Activated CD4-positive, alpha-beta T cell treated with anti-CD3 and anti-CD28 coated beads, Interleukin-10, Interleukin-2, amounts not matched to agents 100 ng/mL and 50 ng/mL, durations not matched to agents 16 hours and 8 hours (primary cell): ENCODE data around the gene SLC25A10.
A peak's percentile ranks its signal among the peaks of the same experiment; 100 is the strongest.

ENCODE experiments used
- DNase-seq: peaks from one replicate; pipeline ENCODE4 v3.0.0-alpha.2; 2020

The SLC25A10 gene, protein sequence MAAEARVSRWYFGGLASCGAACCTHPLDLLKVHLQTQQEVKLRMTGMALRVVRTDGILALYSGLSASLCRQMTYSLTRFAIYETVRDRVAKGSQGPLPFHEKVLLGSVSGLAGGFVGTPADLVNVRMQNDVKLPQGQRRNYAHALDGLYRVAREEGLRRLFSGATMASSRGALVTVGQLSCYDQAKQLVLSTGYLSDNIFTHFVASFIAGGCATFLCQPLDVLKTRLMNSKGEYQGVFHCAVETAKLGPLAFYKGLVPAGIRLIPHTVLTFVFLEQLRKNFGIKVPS

DNA sequence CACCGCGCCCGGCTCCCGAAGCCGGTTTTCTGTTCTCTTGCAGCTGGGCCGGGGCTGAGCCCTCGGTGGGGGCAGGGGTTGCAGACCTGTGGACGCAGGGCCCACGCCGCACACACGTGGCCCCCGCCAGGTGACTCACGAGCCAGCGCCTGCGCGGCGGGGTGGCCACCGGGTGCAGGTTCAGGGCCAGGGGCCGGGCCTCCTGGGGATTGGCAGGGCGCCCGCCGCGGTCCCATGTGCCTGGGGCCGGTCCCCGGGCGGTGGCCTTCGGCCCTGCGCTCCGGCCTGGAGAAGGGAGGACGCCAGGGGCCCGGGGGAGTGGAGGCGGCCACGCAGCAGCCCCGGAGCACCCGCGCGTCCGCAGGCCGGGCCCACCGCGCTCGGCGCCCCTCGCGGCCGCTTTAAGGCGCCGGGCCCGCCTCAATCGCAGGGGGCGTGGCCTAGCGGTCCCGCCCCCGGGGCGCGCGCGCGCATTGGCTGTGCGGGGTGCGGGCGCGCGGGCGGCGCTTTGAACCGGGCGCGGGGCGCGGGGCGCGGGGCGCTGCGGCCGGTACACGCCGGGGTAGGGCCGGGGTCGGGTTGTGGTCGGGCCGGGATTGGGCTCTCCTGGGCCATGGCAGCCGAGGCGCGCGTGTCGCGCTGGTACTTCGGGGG is at the start of gene SLC25A10:
Gene SLC25A10 (plus strand): TSS at position 471 of the 654 bp plus-strand sequence. CDS start 143 bp downstream, at position 614.
- peak; percentile 90 for DNase-seq

DNA sequence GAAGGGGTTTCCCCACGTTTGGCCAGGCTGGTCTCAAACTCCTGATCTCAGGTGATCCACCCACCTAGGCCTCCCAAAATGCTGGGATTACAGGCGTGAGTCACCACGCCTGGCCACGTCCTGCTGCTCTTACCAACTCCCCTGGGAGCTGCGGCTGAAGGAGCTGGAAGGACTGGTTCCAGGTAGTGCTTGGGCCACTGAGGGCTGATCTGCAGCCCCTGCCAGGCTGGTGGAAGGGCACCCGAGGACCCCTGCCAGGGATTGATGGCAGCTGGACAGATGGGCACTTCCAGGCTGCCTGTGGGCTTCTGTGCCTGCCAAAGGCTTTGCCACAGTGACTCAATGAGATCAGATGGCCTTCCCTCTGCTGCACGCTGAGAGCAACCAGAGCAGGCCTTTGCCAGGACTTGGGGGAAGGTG is 48.0 kb upstream of the SLC25A10 start:
- DNase-seq = peak; percentile 27

DNA sequence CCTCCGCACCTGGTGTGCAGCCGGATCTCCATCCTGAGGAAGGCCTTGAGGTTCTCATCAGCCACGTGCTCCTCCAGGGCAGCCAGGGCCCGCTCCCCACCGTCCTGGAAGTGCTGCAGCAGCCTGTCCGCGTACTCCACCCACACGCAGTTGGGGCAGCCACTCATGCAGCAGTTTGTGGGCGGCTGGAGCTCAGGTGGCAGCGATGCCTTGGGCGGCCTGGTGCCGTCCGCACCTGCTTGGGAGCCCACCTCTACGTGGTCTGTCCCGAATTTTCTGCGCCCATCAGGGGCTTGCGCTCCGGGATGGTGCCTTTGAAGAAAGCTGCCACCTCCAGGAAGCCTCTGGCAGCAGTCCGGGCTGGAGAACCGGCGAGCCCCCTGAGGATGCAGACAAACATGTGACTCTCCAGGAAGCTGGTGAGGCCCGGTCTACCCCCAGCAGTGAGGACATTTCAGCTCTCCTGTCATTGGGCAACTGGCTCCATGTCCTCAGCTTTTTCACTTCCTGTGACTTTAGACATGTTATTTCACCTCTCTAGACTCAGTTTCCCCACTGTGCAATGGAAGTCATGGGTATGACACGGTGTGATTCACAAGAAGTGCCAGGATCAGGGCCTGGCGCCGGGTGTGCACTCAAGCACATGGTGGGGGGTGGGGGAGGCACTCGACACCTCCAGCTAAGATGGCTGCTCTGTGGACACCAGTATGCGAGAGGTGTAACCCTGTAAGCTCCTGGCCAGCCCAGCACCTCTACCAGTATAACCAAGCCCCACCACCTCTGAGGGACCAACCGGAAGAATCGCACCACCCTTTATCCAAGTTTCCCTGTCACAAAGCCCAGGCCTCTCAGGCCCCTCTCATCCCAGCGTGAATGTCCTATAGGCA is 46.6 kb upstream of the SLC25A10 start:
- DNase-seq = peak; percentile 77

DNA sequence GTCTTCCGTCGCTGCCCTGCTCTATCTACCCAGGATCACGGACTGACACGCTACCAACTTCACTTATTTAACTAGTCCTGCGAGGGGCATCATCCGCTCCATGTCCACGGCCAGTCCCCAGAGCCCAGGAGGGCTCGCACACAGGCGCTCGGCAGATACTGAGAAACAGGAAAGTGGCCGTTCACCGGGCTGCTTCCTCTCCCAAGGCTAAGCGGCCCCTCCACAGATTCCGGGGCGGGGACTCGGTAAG is 46.1 kb upstream of the SLC25A10 start:
- no peak for DNase-seq

DNA sequence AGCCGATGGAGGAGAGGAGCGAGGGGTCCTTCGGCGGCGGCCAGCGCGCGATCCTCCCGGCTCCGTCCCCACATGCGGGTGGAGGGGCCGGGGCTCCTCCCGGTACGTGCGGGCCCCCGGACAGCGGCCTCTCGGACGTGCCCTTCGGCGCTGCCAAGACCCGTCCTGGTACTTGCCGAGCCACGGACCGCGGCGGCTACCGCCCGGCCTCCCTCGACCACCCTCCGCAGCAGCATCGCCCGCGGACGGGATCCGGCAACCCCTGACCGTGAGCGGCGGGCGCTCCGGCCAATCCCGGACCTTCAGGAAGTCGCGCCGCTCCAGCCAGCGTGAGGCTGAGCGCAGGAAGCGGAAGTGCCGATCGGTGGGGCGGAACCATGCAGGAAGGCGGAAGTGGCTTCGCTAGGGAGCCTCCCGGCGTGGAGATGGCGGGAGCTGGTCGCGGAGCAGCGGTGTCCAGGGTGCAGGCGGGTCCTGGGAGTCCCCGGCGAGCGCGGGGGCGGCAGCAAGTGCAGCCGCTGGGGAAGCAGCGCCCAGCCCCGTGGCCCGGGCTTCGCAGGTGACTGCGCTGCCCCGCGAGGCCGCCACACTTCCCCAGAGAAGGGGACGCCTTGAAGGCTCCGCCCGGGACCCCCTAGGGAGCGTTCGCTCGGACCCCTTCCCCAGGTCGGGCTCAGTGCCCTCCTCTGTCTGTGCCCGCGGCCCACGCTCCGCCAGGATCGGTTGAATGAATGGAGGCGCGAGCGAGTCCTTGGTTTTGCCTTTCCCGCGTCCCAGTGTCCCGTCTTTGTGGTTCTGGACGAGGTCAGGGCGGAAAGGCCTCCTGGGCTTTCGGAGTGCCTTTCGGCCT is 45.5 kb upstream of the SLC25A10 start, which contains the start of the genes CCDC137 and OXLD1:
Gene CCDC137 (plus strand): TSS at position 396 of the 850 bp plus-strand sequence. CDS start 30 bp downstream, at position 426.
Gene OXLD1 (minus strand): TSS at position 264 of the 850 bp plus-strand sequence. CDS start 28 bp downstream, at position 236.
- DNase-seq = peak; percentile 98

DNA sequence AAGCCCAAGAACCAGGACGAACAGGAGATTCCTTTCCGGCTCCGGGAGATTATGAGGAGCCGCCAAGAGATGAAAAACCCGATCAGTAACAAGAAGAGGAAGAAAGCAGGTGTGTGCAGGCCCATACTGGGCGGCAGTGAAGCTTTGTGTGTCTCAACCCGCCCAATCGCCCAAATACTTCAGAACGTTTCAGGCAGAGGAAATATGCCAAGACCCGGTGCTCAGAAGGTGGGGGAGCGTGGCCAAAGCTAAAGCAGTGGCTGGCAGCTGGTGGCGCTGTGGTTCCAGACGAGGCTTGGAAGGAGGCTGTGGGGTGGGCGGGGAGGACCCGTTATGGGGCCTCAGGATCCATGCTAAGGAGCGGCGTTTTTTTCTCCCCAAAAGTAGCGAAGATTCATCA is 44.3 kb upstream of the SLC25A10 start:
- no peak for DNase-seq

DNA sequence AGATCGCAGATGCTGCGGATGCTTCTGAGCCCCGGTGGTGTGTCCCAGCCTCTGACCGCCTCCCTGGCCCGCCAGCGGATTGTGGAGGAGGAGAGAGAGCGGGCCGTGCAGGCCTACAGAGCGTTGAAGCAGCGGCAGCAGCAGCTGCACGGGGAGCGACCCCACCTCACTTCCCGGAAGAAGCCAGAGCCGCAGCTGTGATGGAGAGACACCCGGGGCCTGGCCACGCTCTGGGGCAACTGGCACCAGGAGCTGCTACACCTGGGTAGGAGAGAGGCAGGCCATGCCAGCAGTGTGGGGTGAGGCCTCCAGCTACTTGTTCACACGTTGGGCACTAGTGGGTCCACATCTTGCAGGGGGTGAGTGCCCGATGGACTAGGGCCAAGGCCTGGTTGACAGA is 39.6 kb upstream of the SLC25A10 start:
- no peak for DNase-seq

DNA sequence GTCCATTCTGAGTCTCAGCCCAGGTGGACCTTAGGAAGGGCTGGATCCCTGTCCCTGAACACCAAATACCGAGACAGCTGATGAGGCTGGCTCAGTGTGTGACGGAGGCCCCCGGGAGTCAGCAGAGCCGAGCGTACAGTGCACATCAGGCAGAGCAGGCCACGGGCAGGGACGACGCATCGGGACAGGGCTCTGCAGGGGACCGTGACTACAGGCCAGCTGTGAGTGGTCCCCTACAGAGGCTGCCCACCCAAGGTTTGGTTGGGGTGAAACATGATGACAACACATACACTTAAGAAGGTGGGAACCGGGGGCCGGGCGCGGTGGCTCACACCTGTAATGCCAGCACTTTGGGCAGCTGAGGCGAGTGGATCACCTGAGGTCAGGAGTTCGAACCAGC is 39.1 kb upstream of the SLC25A10 start:
- DNase-seq = no peak

DNA sequence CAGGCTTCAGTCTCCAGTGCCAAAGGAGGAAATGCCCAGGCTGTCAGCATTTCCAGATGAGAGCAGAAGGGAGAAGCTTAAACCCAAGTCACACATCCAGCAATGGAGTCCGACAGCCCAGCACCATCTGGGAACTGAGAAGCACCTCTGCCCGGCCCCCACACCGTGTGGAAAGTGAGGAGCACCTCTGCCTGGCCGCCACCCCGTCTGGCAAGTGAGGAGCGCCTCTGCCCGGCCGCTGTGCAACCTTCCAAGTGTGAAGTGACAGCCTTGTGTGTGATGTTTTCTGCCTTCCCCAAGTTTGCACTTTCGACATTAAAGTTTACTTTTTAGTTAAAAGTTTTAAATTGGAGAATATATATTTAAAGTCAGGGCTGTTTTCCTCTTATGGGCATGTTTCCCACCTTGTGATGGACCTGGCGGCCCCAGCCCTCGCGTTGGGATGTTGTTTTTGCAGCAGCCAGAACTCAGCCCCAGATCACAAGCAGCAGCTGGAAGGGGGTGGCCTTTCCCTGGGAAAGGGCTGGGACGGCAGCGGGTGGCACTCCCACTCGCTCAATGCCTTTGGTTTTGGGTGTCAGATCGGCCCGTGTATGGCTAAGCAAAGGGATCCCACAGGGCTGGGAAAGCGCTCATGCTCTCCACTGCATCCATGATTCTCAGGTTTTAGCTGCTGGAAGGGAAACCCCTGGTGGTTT is 38.4 kb upstream of the SLC25A10 start:
- no peak for DNase-seq

DNA sequence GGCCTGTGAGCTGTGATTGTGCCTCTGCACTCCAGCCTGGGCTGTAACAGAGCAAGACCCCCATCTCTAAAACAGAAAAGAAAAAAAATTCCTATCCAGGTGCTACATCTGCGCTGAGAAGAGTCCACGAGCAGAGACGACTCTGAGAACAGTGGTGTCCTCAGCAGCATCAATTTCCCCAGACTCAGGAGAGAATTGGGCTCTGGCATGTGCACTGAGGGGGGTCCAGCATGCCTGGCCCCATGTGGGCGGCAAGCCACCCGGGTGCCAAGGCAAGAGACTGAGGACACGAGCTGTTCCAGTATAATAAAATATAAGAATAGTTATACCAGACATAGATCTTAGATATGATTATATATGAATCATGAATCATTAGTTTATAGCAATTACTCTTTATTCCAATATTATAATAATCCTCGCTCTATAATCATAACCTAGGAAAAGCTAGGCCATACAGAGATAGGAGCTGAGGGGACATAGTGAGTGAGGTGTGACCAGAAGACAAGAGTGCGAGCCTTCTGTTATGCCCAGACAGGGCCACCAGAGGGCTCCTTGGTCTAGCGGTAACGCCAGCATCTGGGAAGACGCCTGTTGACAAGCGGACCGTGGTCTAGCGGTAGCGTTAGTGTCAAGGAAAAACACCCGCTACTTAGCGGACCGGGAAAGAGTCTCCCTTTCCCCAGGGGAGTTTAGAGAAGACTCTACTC is 36.4 kb upstream of the SLC25A10 start:
- DNase-seq = peak; percentile 47

DNA sequence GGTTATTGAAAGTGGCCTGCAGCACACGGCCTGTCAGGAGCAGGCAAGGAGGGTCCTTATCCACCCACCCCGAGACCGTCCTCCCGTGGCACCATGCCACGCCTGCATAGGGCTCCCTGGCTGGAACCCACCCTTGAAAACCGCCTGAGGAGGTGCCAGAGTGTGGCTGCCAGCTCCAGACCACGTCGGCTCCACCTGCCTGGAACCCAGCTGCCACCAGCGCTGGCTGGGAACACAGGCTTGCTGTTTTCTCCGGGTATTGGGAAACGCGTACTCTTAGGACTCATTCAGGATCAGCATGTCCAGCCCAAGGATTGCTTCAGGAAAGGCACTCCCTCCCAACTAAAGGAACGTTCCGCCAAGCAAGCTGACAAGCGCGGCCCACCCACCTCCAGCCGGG is 35.2 kb upstream of the SLC25A10 start:
- DNase-seq = no peak

DNA sequence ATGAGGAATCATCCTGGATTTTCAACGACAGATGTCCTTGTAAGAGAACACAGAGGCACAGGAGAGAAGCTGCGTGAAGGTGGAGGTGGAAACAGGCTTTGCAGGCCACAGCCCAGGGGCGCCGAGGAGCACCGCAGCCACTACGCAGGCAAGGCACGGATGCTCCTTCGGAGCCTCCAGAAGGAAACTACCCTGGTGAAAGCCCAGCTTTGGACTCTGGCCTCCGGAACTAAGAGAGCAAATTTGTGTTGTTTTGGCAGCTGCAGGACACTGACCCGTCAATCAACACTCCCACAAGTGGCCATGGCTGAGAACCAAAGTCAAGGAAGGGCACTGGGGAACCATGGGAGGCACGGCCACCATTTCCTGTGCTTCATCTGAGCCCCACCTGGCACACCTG is 31.9 kb upstream of the SLC25A10 start:
- DNase-seq = no peak

DNA sequence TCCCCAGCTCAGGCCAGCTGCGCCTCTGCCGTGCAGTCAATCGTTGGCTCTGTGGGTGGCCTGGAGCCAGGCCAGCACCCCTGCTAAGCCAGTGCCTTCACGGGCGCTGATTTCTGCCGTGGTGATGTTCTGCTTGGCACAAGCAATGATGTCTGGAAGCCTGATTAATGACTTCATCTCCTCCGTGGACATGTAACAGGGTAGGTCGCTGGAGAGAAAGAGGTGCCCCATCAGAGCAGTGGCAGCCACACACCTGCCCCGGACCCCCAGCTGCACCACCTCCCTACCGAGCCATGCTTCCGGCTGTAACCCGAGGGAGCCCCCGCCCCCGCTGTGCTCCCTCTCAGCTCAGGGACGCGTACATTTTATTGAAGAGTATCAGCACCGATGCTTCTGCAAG is 30.4 kb upstream of the SLC25A10 start:
- DNase-seq = no peak

DNA sequence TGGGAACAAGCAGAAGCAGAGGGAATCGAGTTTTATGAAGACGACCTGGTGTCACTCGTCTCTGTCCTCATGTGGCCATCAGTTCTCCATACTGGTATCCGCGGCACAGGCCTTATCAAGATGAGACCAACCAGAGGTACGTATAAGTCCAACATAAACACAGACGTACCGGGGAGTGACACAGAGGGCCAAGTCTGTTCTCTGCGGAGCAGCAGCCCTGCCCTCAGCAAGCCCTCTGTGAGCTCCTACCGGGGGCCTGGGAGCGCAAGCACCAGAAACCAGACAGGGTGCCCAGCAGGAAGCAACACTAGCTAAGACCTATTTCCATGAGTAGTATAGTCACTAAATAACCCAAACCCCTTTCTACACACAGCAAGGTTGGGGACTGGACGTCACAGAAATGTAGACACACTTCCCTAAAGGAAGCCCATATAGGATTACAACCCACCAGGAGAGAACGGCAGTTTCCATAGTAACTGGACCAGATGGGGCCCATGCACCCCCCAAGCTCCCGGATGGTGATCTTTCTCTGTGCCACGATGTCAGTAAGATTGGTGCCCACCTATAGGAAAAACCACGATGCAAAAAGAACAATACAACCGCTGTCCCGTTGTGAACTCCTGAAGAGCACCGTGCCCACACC is 29.4 kb upstream of the SLC25A10 start:
- DNase-seq = no peak

DNA sequence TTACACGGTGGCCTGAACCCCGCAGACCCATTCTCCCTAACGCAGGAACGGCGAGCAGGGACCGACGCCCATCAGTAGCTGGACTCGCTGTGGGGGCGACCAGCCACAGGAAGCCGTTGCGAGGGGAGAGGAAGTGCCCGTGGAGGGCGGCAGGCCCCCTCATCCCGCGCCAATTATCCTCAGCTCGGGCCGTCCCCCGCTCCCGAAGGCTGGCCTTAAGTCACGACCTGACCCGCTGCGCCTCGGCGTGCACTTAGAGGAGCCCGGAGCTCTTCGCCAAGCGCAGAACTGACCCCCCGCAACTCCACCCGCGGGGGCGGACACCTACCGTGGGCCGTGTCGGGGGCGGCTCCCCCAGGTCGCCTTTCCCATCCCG is 28.9 kb upstream of the SLC25A10 start:
- no peak for DNase-seq

DNA sequence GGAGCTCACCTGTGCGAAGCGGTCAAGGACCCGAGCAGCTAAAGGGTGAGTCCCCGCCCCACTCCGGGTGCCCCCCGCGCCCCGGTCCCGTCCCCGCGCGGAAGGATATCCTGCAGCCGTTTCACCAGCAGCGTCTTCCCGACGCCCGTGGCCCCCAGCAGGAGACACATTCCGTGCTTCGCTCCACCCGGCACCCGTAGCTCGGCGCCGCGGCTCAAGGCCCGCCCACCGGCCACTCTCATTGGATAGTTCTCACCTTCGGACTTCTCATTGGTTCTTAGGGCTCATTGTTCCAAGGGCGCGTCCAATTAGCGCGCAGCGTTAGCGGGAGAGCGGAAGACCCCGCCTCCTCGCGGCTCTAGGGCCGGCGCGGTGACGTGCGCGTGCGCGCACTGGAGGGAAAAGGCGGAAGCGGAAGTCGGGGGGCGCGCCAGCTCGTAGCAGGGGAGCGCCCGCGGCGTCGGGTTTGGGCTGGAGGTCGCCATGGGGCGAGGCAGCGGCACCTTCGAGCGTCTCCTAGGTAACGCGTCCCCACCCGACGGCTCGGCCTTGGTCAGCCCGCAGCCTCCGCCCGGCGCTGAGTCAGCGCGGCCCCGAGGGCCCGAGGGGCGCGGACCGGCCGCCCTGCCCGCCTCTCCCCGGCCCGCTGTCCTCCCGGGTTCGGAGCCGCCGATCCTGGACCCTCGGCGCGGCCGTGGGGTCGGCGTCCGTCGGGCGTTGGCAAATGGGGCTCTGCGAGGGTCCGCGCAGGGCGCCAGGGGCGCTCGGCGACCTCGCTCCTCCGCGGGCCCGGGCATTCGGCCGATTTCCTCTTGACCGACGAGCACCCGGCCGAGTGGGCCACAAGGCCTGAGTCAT is 28.3 kb upstream of the SLC25A10 start, which contains the start of the genes ARL16 and HGS:
Gene ARL16 (minus strand): TSS at position 214 of the 858 bp plus-strand sequence. CDS start 44 bp downstream, at position 170.
Gene HGS (plus strand): TSS at position 428 of the 858 bp plus-strand sequence. CDS start 56 bp downstream, at position 484.
- DNase-seq = peak; percentile 99

DNA sequence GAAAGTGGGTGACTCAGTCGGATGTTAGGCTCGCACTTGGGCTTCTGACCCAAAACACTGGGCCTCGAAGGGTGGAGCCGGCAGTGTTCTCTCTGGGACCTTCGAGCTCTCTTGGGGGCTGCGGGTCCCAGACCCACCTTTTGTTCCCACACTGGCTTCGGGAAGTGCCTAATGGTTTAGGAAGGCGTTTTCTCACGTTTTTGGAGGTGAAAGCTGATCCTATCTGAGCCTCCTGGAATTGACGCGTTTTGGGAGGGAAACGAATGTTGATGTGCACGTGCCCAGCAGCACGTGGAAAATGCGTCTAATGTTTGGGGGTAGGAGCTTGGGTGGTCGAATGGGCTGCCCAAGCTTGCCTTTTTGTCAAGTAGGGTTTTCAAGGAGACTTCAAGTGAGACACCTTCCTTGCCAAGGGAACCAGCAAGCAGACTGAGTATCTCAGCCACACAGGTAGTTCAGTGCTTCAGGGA is 27.6 kb upstream of the SLC25A10 start:
- DNase-seq = peak; percentile 45

DNA sequence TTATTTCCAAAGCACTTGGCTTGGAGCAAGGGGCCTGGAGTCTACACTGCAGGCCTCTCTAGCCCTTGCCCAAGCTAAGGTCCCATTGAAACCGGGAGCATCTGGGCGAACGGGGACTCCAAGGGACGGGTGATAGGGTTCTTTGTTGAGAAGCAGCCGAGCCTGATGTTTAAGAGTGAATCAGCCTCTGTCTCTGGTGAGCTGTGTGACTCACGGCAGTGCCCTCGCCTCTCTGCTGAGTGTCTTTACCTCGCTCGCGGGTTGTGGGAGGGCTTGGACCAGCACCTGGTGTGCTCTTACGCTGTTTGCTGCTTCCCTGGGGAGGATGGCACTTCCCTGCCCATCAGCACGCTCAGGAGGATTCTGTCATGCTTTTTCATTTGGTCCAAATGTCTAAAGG is 27.0 kb upstream of the SLC25A10 start:
- peak; percentile 55 for DNase-seq

DNA sequence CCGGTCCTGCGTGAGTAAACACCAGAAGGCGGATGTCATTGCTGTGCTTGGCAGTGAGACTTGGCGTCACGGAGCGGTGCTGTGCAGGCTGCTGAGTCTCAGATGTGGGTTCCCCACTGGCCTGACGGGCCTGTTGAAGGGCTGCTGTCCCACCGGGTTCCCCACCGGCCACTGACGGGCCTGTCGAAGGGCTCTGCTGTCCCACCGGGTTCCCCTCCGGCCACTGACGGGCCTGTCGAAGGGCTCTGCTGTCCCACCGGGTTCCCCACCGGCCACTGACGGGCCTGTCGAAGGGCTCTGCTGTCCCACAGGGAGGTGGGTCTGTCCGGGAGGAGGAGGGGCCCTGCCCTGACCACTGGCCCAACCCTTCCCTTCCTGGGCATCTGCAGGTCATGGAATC is 25.5 kb upstream of the SLC25A10 start:
- DNase-seq = no peak
